GM23338 (cell line): Measurements from ENCODE around the gene NEIL3. TPM values are rescaled to one million over a fixed set of nuclear protein-coding genes. Genes with fewer than 3 reads are reported as not detected.
A peak's percentile ranks its signal among the peaks of the same experiment; 100 is the strongest.

Experiments used
- ATAC-seq: fragments of 200-7000 bp; cut with Tn5 transposase; 3 replicates; pipeline ENCODE4 v1.9.1; 2020
- DNase-seq: peaks from one replicate; pipeline ENCODE4 v3.0.0-alpha.2; 2015; ENCODE audit warnings: low spot score
- H2AFZ ChIP-seq: fragments of 200-600 bp; sonication (generic); 2 replicates; pipeline ENCODE4 v1.8.0; 2016; ENCODE audit warnings: antibody characterized with exemption, mild to moderate bottlenecking, moderate library complexity
- H3F3A ChIP-seq: fragments of 200-600 bp; sonication (generic); replicated peaks from 2 replicates; pipeline ENCODE4 v1.8.0; 2017; ENCODE audit warnings: antibody characterized with exemption, mixed run types, low read depth
- H3K27ac ChIP-seq: fragments of 200-600 bp; sonication (generic); 2 replicates; pipeline ENCODE4 v1.6.1; 2016; ENCODE audit warnings: low read depth
- H3K27me3 ChIP-seq: fragments of 200-600 bp; sonication (generic); 2 replicates; pipeline ENCODE4 v1.8.0; 2016; ENCODE audit warnings: mild to moderate bottlenecking, mixed run types, moderate library complexity; ENCODE audit not compliant: insufficient read depth
- H3K36me3 ChIP-seq: fragments of 200-600 bp; sonication (generic); 2 replicates; pipeline ENCODE4 v1.8.0; 2016; ENCODE audit warnings: mild to moderate bottlenecking; ENCODE audit not compliant: insufficient read depth
- H3K4me1 ChIP-seq: fragments of 200-600 bp; sonication (generic); 2 replicates; pipeline ENCODE4 v1.8.0; 2016; ENCODE audit warnings: mild to moderate bottlenecking, moderate library complexity; ENCODE audit not compliant: insufficient read depth
- H3K4me2 ChIP-seq: fragments of 200-600 bp; sonication (generic); 2 replicates; pipeline ENCODE4 v1.7.1; 2017; ENCODE audit warnings: mixed run types
- H3K4me3 ChIP-seq: fragments of 200-600 bp; sonication (generic); 2 replicates; pipeline ENCODE4 v1.6.1; 2016; ENCODE audit warnings: mixed run types
- H3K79me2 ChIP-seq: fragments of 200-600 bp; sonication (generic); replicated peaks from 2 replicates; pipeline ENCODE4 v1.8.0; 2017; ENCODE audit warnings: mild to moderate bottlenecking; ENCODE audit not compliant: insufficient read depth
- H3K9me2 ChIP-seq: fragments of 200-600 bp; sonication (generic); 2 replicates; pipeline ENCODE4 v1.8.0; 2017; ENCODE audit not compliant: insufficient read depth
- H4K20me1 ChIP-seq: fragments of 200-600 bp; sonication (generic); replicated peaks from 2 replicates; pipeline ENCODE4 v1.8.0; 2017; ENCODE audit warnings: mild to moderate bottlenecking; ENCODE audit not compliant: insufficient read depth
- H3K27ac Mint-ChIP-seq: 2 replicates; pipeline ENCODE4 v1.8.0; 2020; ENCODE audit warnings: inconsistent platforms, mild to moderate bottlenecking, moderate library complexity, mixed read lengths
- H3K27me3 Mint-ChIP-seq: 3 replicates; pipeline ENCODE4 v1.8.0; 2022; ENCODE audit warnings: low read depth, mild to moderate bottlenecking, moderate library complexity, mixed read lengths, inconsistent platforms; ENCODE audit not compliant: insufficient read depth, poor library complexity
- H3K36me3 Mint-ChIP-seq: 3 replicates; pipeline ENCODE4 v1.8.0; 2021; ENCODE audit warnings: low read depth, mild to moderate bottlenecking, inconsistent platforms, moderate library complexity, mixed read lengths
- H3K4me1 Mint-ChIP-seq: 3 replicates; pipeline ENCODE4 v1.8.0; 2020; ENCODE audit warnings: mild to moderate bottlenecking, inconsistent platforms, mixed read lengths
- H3K4me3 Mint-ChIP-seq: 3 replicates; pipeline ENCODE4 v1.8.0; 2021; ENCODE audit warnings: moderate library complexity, mild to moderate bottlenecking, inconsistent platforms, mixed read lengths
- H3K9me3 Mint-ChIP-seq: 3 replicates; pipeline ENCODE4 v1.8.0; 2020; ENCODE audit warnings: moderate library complexity, mild to moderate bottlenecking, inconsistent platforms, mixed read lengths
- ETS1 ChIP-seq: IDR thresholded peaks from 2 replicates; pipeline ENCODE4 v1.6.1; 2016; ENCODE audit warnings: antibody characterized with exemption
- EZH2phosphoT487 ChIP-seq: fragments of 200-600 bp; sonication (generic); IDR thresholded peaks from one replicate; pipeline ENCODE4 v1.8.1; 2018; ENCODE audit warnings: antibody characterized with exemption; ENCODE audit not compliant: unreplicated experiment
- STAT1 ChIP-seq: IDR thresholded peaks from one replicate; pipeline ENCODE4 v1.6.1; 2016; ENCODE audit warnings: antibody characterized with exemption; ENCODE audit not compliant: unreplicated experiment
- ZNF462 ChIP-seq: fragments of 250-450 bp; sonication (Bioruptor Pico); IDR thresholded peaks from 2 replicates; pipeline ENCODE4 v1.5.0; 2020; ENCODE audit warnings: mild to moderate bottlenecking, moderate library complexity
- polyA plus RNA-seq: library from polyadenylated mRNA; unstranded; fragments of >200 nt; fragmentation: Nextera tagmentation; extraction: Ambion mirVana; gene quantifications from 2 replicates; pipeline ENCODE4 v1.2.1, GENCODE V29; 2016
- total RNA-seq: library from RNA; depleted of rRNA; stranded (reverse); fragments of >200 nt; shearing (Covaris generic); gene quantifications from 2 replicates; pipeline ENCODE4 v1.2.3, GENCODE V29; 2014

The NEIL3 gene
- total and polyA plus RNA-seq, 2 experiments from 2014 or later, result 11.8 to 15.4 TPM

- TF ChIP-seq ZNF462 (CRISPR knock-in tag), result no peak
- no peak for TF ChIP-seq ETS1
- no peak for TF ChIP-seq EZH2phosphoT487
- TF ChIP-seq STAT1, result no peak
Measured at GRCh38 chr4:177265729-177266128, 43.9 kb upstream of the NEIL3 start (continued).

DNA sequence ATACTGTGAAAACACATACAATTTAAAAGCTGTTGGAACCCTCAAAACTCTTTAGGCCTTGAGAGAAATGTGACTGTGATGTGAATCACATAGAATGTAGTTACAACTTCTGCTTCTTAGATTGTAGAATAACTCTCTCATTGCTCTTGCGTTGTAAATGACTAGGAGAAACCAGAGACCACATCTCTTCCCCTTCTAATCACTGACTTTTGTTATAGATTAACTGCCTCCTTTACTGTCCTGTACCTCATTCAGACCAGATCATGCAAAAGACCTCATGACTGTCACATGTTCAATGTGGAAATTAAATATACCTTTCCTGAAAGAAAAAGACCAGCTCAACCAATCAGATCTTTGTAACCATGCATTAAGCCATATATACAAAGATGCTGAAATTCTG, 43.2 kb upstream of the NEIL3 start:
- no peak overlapping the region for H3K27ac Mint-ChIP-seq
- H3K36me3 ChIP-seq, result no peaks in the 10 kb centered on the region
- peak overlapping the region; percentile 15; the same call in 1 of the 2 replicates for H2AFZ ChIP-seq
- no peak overlapping the region for H3K4me3 ChIP-seq
- H3K27me3 Mint-ChIP-seq, result no peaks in the 10 kb centered on the region
- TF ChIP-seq ETS1, result no peak
- no peaks in the 10 kb centered on the region for H3K27me3 ChIP-seq
- H3K79me2 ChIP-seq, result no peaks in the 10 kb centered on the region
- H3K27ac ChIP-seq, result no peak overlapping the region
- H3K4me1 Mint-ChIP-seq, result peaks cover 11% of the 10 kb centered on the region; the same call in 2 of the 3 replicates
- H3K9me3 Mint-ChIP-seq, result no peaks in the 10 kb centered on the region
- H3K36me3 Mint-ChIP-seq, result no peaks in the 10 kb centered on the region
- no peaks in the 10 kb centered on the region for H3F3A ChIP-seq
- no peaks in the 10 kb centered on the region for H4K20me1 ChIP-seq
- no peaks in the 10 kb centered on the region for H3K4me1 ChIP-seq
- ATAC-seq, result no peak
- DNase-seq, result no peak
- H3K4me2 ChIP-seq, result no peak overlapping the region
- 0 out of 2 replicates have a peak, but pooled peaks cover 5% of the 10 kb centered on the region for H3K9me2 ChIP-seq
- no peak overlapping the region for H3K4me3 Mint-ChIP-seq
